DMS114 treated with DMSO at 0.1 percent for 48 hours (cell line): ENCODE measurements around the gene IRF7.
"Not testable (repeated sequence)": the region's sequence is repeated elsewhere in the genome, so short reads cannot be mapped to it uniquely, and the experiment has no call there.

Experiments
- DNase-seq: peaks from one replicate; lab custom pipeline; 2025; ENCODE audit not compliant: unreplicated experiment; lab: John Stamatoyannopoulos, UW

Gene IRF7

GRCh38 chr11:584287-584686, 31.5 kb downstream of the IRF7 start:
- DNase-seq, result no peak

GRCh38 chr11:581752-582151, 34.0 kb downstream of the IRF7 start:
- DNase-seq, result no peak

GRCh38 chr11:581342-581741, 34.4 kb downstream of the IRF7 start:
- DNase-seq, result no peak

- DNase-seq, result no peak
These were observed 35.7 kb downstream of the IRF7 start for GRCh38 chr11:579830-580601.

GRCh38 chr11:578276-579035, 37.3 kb downstream of the IRF7 start:
- DNase-seq, result no peak

GRCh38 chr11:577611-577894, 38.2 kb downstream of the IRF7 start:
- no peak for DNase-seq

- DNase-seq, result no peak
These were observed 38.7 kb downstream of the IRF7 start for GRCh38 chr11:576811-577610.

- DNase-seq, result peak; percentile 76
These were observed 39.6 kb downstream of the IRF7 start, which contains the start of gene PHRF1 for GRCh38 chr11:575996-576768. PHRF1 (plus strand) TSS chr11:576470; CDS start chr11:581513, 5,043 bp downstream.

GRCh38 chr11:575313-575995, 40.3 kb downstream of the IRF7 start:
- DNase-seq, result no peak

GRCh38 chr11:574632-575312, 41.0 kb downstream of the IRF7 start:
- no peak for DNase-seq

GRCh38 chr11:574031-574570, 41.6 kb downstream of the IRF7 start:
- not testable (repeated sequence) for DNase-seq

GRCh38 chr11:573146-573759, 42.5 kb downstream of the IRF7 start:
- no peak for DNase-seq

GRCh38 chr11:571802-572185, 44.0 kb downstream of the IRF7 start:
- no peak for DNase-seq

GRCh38 chr11:569158-569885, 46.4 kb downstream of the IRF7 start:
- no peak for DNase-seq

- DNase-seq, result peak; percentile 52
These were observed 47.2 kb downstream of the IRF7 start for GRCh38 chr11:568306-569157.

GRCh38 chr11:567629-568292, 48.0 kb downstream of the IRF7 start:
- DNase-seq, result no peak

- DNase-seq, result no peak
These were observed 48.6 kb downstream of the IRF7 start for GRCh38 chr11:567011-567628.
